HEK293T (cell line): ENCODE results near the gene ERCC1.
A peak's percentile ranks its signal among the peaks of the same experiment; 100 is the strongest.

ENCODE experiments used
- CTCF ChIA-PET: fragments of 350-600 bp; formaldehyde crosslinking; extraction: SDS; loops from one replicate; lab custom pipeline; 2021; ENCODE audit warnings: antibody characterized with exemption, inconsistent platforms; lab: Yijun Ruan, JAX
- POLR2A ChIA-PET: fragments of 350-600 bp; formaldehyde crosslinking; extraction: SDS; loops from one replicate; lab custom pipeline; 2020; ENCODE audit warnings: antibody characterized with exemption, inconsistent platforms; lab: Yijun Ruan, JAX
- DNase-seq: peaks from one replicate; pipeline ENCODE4 v3.0.0; 2012; ENCODE audit warnings: mixed read lengths; ENCODE audit errors: extremely low spot score
- ARNT ChIP-seq: fragments of 450-650 bp; IDR thresholded peaks from 2 replicates; pipeline ENCODE4 v1.6.1; 2017; ENCODE audit warnings: mild to moderate bottlenecking
- BHLHE40 ChIP-seq: fragments of 450-650 bp; IDR thresholded peaks from 2 replicates; pipeline ENCODE4 v1.6.1; 2016; ENCODE audit warnings: mild to moderate bottlenecking, moderate library complexity, borderline replicate concordance
- CTBP1 ChIP-seq: fragments of 450-650 bp; IDR thresholded peaks from 2 replicates; pipeline ENCODE4 v1.6.1; 2016; ENCODE audit warnings: borderline replicate concordance
- ELF4 ChIP-seq: fragments of 450-650 bp; IDR thresholded peaks from 2 replicates; pipeline ENCODE4 v1.6.1; 2017; ENCODE audit warnings: antibody characterized with exemption
- FOXA1 ChIP-seq: fragments of 450-650 bp; IDR thresholded peaks from 2 replicates; pipeline ENCODE4 v1.6.1; 2016; ENCODE audit warnings: mild to moderate bottlenecking
- FOXK2 ChIP-seq: fragments of 450-650 bp; IDR thresholded peaks from 2 replicates; pipeline ENCODE4 v1.6.1; 2016; ENCODE audit warnings: mild to moderate bottlenecking
- FOXM1 ChIP-seq: fragments of 450-650 bp; IDR thresholded peaks from 2 replicates; pipeline ENCODE4 v1.6.1; 2017; ENCODE audit warnings: mild to moderate bottlenecking, borderline replicate concordance
- HDGF ChIP-seq: fragments of 450-650 bp; IDR thresholded peaks from 2 replicates; pipeline ENCODE4 v1.6.1; 2017; ENCODE audit warnings: antibody characterized with exemption, borderline replicate concordance
- L3MBTL2 ChIP-seq: fragments of 450-650 bp; conservative IDR thresholded peaks from 2 replicates; pipeline ENCODE4 v1.6.1; 2016; ENCODE audit warnings: mild to moderate bottlenecking
- LEF1 ChIP-seq: fragments of 450-650 bp; IDR thresholded peaks from 2 replicates; pipeline ENCODE4 v1.6.1; 2017; ENCODE audit warnings: mild to moderate bottlenecking, borderline replicate concordance
- NFRKB ChIP-seq: fragments of 450-650 bp; IDR thresholded peaks from 2 replicates; pipeline ENCODE4 v1.6.1; 2016; ENCODE audit warnings: mild to moderate bottlenecking, moderate library complexity
- SP1 ChIP-seq: fragments of 450-650 bp; IDR thresholded peaks from 2 replicates; pipeline ENCODE4 v1.6.1; 2017
- SUZ12 ChIP-seq: fragments of 450-650 bp; IDR thresholded peaks from 2 replicates; pipeline ENCODE4 v1.6.1; 2016; ENCODE audit warnings: mild to moderate bottlenecking
- TARDBP ChIP-seq: fragments of 450-650 bp; IDR thresholded peaks from 2 replicates; pipeline ENCODE4 v1.6.1; 2016
- ZNF384 ChIP-seq: fragments of 450-650 bp; IDR thresholded peaks from 2 replicates; pipeline ENCODE4 v1.6.1; 2016
- TF ChIP-seq, protein P1 (sequence below): fragments of 450-650 bp; IDR thresholded peaks from 2 replicates; pipeline ENCODE4 v1.6.1; 2016

The ERCC1 gene

DNA sequence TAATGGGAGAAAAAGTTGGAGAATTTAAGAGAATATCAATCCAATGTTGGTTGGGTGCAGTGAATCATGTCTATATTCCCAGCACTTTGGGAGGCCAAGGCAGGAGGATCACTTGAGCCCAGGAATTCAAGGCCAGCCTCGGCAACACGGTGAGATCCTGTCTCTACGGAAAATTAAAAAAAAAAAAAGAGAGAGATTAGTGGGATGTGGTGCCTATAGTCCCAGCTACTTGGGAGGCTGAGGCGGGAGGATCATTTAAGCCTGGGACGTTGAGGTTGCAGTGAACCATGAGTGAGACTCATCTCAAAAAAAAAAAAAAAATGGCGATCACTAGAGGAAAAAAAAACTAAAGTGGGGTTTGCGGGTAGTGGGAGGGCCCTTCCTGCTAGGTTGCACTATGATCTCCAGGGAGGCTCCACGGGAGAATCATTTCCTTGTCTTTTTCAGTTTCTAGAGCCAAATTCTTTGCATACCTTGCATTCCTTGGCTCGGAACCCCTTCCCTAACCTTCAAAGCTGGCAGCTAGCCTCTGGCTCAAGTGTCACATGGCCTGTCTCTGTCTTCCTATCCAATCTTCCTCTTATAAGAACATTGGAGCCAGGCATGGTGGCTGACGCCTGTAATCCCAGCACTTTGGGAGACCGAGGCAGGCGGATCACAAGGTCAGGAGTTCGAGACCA, 47.5 kb downstream of the ERCC1 start:
- DNase-seq: no peak
- ChIA-PET POLR2A (no interaction called here), CTCF (no interaction called here)
- TF ChIP-seq, protein P1, sequence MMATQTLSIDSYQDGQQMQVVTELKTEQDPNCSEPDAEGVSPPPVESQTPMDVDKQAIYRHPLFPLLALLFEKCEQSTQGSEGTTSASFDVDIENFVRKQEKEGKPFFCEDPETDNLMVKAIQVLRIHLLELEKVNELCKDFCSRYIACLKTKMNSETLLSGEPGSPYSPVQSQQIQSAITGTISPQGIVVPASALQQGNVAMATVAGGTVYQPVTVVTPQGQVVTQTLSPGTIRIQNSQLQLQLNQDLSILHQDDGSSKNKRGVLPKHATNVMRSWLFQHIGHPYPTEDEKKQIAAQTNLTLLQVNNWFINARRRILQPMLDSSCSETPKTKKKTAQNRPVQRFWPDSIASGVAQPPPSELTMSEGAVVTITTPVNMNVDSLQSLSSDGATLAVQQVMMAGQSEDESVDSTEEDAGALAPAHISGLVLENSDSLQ: no peak
- no peak for TF ChIP-seq HDGF
- TF ChIP-seq L3MBTL2: no peak
- no peak for TF ChIP-seq SUZ12

DNA sequence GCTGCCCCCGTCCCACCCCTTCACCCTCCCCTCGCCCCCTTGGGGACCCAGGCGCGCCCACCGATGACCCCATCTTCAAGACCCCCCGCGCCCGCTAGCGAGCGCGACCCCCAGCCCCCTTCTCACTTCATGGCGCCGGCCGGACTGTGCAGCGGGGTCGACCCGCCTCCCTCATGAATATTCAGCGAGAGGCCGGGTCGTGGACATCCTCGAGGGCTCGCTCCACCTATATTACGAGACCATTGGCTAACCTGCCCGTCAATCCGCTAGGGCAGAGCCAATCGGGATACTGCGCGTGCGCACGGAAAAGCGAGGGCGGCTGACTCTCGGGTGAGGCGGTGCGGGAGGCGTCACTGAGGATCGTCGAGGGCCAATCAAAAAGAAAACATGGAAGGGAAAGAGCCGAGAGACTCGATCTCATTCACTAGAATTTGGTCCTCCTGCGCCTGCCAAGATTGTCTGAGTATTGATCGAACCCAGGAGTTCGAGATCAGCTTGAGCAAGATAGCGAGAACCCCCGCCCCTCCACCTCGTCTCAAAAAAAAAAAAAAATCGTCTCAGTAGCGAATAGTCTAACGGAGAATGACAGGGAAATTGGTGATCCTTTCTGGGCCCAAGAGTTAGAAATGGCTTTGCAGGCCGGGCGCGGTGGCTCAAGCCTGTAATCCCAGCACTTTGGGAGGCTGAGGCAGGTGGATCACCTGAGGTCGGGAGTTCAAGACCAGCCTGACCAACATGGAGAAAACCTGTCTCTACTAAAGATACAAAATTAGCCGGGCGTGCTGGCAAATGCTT, 53.1 kb downstream of the ERCC1 start, which contains the start of gene ERCC2:
ERCC2 (minus strand) TSS at position 164 of the 795 bp plus-strand sequence; CDS start at position 131, 33 bp downstream.
- ChIA-PET POLR2A (no interaction called here), CTCF (interaction anchor here (0.7 to 0.8 kb wide), 2 partner anchors 33 to 632 kb away, joined by 3 to 4 read pairs; no protein-coding TSS in a partner anchor)

DNA sequence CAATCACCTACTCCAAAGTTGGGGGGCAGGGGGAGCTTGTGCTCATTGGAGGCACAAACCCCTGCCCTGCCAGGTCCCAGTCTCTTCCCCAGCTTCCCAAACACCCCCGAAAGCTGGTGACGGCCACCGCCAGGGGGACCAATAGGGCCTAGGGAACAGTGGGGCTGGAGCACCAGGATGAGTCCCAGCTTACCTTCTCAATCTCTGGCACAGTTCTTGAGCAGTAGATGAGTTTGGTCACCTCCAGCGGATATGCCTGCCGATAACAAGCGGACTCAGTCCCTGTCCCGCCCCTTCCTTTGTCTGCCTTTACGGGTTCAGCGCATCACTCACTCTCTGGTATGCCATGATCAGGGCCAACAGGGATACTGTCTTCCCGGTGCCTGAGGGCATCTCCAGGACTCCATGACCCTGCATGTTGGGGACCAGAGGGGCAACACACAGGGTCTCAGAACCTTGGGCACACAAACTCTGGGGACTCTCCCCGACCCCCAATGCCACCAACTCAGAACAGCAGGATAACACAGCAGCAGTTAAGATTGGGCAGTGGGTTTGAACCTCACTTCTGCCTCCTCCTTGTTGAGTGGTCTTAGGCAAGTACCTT, 54.9 kb downstream of the ERCC1 start:
- TF ChIP-seq SP1: no peak
- no peak for TF ChIP-seq LEF1
- no peak for TF ChIP-seq SUZ12
- no peak for TF ChIP-seq FOXM1
- no peak for TF ChIP-seq ARNT
- no peak for TF ChIP-seq BHLHE40
- no peak for TF ChIP-seq CTBP1
- TF ChIP-seq FOXA1: no peak
- no peak for TF ChIP-seq NFRKB
- ChIA-PET CTCF (interaction anchor here (0.7 to 0.8 kb wide), 2 partner anchors 24 to 34 kb away, joined by 3 read pairs; no protein-coding TSS in a partner anchor), POLR2A (interaction anchor here (0.5 to 1.1 kb wide), 2 partner anchors 34 to 1403 kb away, joined by 3 to 5 read pairs; no protein-coding TSS in a partner anchor)
- DNase-seq: no peak

More for the DNA sequence above, 53.1 kb downstream of the ERCC1 start, which contains the start of gene ERCC2:
- DNase-seq: peak; percentile 100
- TF ChIP-seq, protein P1: peak; percentile 100
- no peak for TF ChIP-seq SUZ12
- TF ChIP-seq L3MBTL2: peak; percentile 17; the same call in 1 of the 2 replicates
- no peak for TF ChIP-seq HDGF
- TF ChIP-seq FOXA1: no peak
- TF ChIP-seq FOXK2: no peak; the same call in 1 of the 2 replicates
- no peak for TF ChIP-seq SP1
- TF ChIP-seq CTBP1: no peak
- no peak for TF ChIP-seq NFRKB
- no peak for TF ChIP-seq BHLHE40
- 0 out of 2 replicates have a peak, but pooled peaks have one; percentile 33 for TF ChIP-seq ZNF384
- TF ChIP-seq TARDBP: no peak
- TF ChIP-seq ARNT: no peak
- TF ChIP-seq LEF1: no peak
- no peak for TF ChIP-seq FOXM1
- TF ChIP-seq ELF4: no peak

DNA sequence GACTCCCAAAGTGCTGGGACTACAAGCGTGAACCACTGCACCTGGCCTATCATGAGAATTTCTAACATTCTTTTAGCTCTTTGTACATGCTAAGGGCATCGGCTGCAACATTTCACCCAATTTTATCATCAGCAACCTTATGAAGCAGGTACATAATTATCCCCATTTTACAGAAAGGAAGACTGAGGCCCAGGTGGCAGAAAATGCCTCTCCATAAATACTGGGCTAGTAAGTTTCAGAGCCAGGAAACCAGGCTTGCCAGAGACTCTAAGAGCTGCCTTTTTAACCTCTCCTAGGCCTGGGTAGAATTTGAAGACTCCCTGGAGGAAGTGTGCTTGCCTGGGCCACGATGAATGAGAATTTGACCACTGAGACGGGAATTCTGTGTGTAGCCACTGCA, 55.6 kb downstream of the ERCC1 start:
- ChIA-PET POLR2A (no interaction called here), CTCF (interaction anchor here (0.7 to 0.8 kb wide), 2 partner anchors 25 to 34 kb away, joined by 3 read pairs; no protein-coding TSS in a partner anchor)
- DNase-seq: no peak
- TF ChIP-seq L3MBTL2 (no peak), FOXK2 (no peak), CTBP1 (no peak), TARDBP (no peak), ELF4 (no peak), SUZ12 (no peak), NFRKB (no peak), ARNT (no peak), FOXM1 (no peak)

DNA sequence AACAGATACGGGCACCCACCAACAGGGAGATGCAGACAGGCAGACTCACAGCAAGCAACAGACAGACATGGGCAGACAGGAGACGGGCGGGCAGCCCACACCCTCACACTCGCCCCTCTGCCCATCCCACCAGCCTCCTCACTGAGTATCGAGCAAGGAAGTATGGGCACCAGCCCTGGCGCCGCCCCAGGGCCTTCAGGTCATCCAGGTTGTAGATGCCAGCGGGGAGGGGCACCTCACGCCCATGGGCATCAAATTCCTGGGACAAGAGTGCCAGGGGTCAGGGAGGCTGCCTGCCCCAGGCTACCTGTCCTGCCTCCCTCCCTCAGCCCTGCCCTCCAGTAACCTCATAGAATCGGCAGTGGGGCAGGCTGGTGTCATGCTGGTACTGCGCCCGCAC, 59.0 kb downstream of the ERCC1 start:
- CTCF ChIA-PET: no interaction called here
- DNase-seq: no peak
- TF ChIP-seq SUZ12 (no peak), TARDBP (no peak), ZNF384 (no peak), LEF1 (no peak), HDGF (no peak), L3MBTL2 (no peak), FOXM1 (no peak), SP1 (no peak)
- POLR2A ChIA-PET: no interaction called here

DNA sequence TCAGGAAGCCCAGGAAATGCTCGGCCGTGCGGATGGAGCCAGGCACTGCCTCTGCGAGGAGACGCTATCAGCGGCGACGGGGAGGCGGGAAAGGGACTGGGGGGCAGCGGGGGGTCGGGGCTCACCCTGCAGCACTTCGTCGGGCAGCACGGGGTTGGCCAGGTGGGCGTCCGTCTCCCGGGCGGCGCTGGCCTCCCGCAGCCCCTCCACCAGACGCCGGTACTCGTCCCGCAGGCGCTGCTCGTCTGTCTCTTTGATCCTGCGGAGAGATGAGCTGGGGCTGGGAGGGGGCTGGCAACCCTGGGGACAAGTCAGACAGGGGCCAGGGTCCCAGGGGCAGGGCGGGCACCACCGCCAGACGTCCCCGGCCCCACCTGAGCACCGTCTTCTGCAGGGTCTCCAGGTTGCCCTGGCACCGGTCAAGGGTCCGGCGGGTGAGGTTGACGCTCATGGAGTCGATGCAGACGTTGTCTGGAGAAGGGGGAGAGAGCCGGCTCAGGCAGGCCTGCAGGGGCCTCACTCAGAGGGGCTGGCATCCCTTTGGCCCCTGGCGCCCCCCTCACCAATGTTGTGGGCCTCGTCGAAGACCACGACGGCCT, 59.8 kb downstream of the ERCC1 start:
- CTCF ChIA-PET: no interaction called here
- POLR2A ChIA-PET: no interaction called here
- TF ChIP-seq TARDBP: no peak
- no peak for TF ChIP-seq L3MBTL2
- no peak for TF ChIP-seq BHLHE40
- no peak for TF ChIP-seq ZNF384
- no peak for TF ChIP-seq ARNT
- TF ChIP-seq, protein P1: no peak
- no peak for TF ChIP-seq ELF4
- TF ChIP-seq FOXA1: no peak
- TF ChIP-seq SUZ12: no peak
- TF ChIP-seq CTBP1: no peak
- no peak for TF ChIP-seq NFRKB
- no peak for TF ChIP-seq FOXM1
- TF ChIP-seq FOXK2: no peak
- TF ChIP-seq SP1: no peak
- DNase-seq: no peak
